C4-2B (cell line): ENCODE results near the gene TNS3.

Experiments
- H3K27ac ChIP-seq: fragments of 450-650 bp; 2 replicates; pipeline ENCODE4 v1.5.1; 2017
- CTCF ChIP-seq: fragments of 450-650 bp; conservative IDR thresholded peaks from 2 replicates; pipeline ENCODE4 v1.5.1; 2017; ENCODE audit warnings: mild to moderate bottlenecking
- ZFX ChIP-seq: fragments of 450-650 bp; IDR thresholded peaks from 2 replicates; pipeline ENCODE4 v1.6.1; 2017

The TNS3 gene

GRCh38 chr7:47456210-47456955 is 125.5 kb downstream of the TNS3 start:
- no peak overlapping the region for H3K27ac ChIP-seq

GRCh38 chr7:47455872-47456185 is 126.1 kb downstream of the TNS3 start:
- TF ChIP-seq CTCF, result no peak
- TF ChIP-seq ZFX, result no peak
- no peak overlapping the region for H3K27ac ChIP-seq

More at GRCh38 chr7:47456210-47456955, 125.5 kb downstream of the TNS3 start:
- no peak for TF ChIP-seq ZFX
- no peak for TF ChIP-seq CTCF

GRCh38 chr7:47454974-47455871 is 126.7 kb downstream of the TNS3 start:
- no peak overlapping the region for H3K27ac ChIP-seq
- no peak for TF ChIP-seq CTCF
- TF ChIP-seq ZFX, result no peak

- H3K27ac ChIP-seq, result no peak overlapping the region
- TF ChIP-seq ZFX (no peak), CTCF (no peak)
These were observed 127.6 kb downstream of the TNS3 start for GRCh38 chr7:47454069-47454973.

GRCh38 chr7:47453093-47454061 is 128.5 kb downstream of the TNS3 start:
- no peak overlapping the region for H3K27ac ChIP-seq
- TF ChIP-seq CTCF, result no peak

- H3K27ac ChIP-seq, result no peak overlapping the region
- no peak for TF ChIP-seq CTCF
- TF ChIP-seq ZFX, result no peak
These were observed 129.2 kb downstream of the TNS3 start for GRCh38 chr7:47452715-47453092.
